DMS53 treated with DMSO at 0.1 percent for 48 hours (cell line): ENCODE measurements around the gene SPATA6L.

Experiments
- DNase-seq: peaks from one replicate; lab custom pipeline; 2025; ENCODE audit not compliant: unreplicated experiment; lab: John Stamatoyannopoulos, UW

SPATA6L gene, protein sequence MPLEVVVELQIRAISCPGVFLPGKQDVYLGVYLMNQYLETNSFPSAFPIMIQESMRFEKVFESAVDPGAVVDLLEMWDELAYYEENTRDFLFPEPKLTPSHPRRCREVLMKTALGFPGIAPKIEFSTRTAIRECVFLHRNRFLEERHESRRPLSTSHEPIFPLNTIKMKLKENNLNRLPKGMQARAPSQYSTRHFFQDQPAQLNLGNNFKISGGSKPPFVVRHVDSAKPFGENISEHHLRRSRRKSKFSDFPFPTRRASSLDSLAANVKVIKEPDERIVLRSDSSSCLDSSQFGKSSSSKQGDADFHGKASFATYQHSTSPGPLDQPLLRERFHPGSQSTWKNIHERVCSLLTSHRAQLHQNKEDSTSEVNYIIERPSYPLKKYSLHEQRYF

DNA sequence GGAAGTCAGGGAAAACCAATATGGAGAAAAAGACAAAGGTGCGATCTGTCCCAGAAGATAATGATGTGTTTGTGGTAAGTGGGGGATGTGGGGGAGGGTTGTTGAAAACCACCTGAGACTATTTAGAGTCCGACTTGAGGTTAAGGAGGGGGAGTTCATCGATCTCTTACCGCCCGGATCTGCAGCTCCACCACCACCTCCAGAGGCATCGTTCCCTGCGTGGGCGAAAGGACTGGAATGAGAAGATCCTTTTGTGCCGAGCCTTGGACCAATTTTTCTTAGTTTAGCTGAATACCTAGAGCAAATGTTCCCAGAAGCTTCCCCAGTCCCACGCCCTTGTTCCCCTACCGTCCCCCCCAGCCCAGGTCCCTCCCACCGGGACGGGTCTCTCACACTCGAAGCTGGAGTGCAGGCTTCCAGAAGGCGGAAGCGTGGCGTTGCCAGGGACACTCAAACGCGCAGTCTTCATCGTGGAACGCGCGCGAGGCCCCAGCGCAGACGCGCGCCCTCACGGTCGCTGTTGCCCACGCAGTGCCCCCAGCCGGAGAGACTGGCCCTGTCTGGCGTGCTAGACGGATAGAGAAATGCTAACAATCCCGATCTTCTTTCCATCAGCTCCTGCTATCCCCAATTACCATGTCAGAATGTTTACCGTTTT, at the start of gene SPATA6L:
SPATA6L (minus strand) TSS at position 439 of the 658 bp plus-strand sequence; CDS start at position 209, 230 bp downstream.
- DNase-seq: no peak

DNA sequence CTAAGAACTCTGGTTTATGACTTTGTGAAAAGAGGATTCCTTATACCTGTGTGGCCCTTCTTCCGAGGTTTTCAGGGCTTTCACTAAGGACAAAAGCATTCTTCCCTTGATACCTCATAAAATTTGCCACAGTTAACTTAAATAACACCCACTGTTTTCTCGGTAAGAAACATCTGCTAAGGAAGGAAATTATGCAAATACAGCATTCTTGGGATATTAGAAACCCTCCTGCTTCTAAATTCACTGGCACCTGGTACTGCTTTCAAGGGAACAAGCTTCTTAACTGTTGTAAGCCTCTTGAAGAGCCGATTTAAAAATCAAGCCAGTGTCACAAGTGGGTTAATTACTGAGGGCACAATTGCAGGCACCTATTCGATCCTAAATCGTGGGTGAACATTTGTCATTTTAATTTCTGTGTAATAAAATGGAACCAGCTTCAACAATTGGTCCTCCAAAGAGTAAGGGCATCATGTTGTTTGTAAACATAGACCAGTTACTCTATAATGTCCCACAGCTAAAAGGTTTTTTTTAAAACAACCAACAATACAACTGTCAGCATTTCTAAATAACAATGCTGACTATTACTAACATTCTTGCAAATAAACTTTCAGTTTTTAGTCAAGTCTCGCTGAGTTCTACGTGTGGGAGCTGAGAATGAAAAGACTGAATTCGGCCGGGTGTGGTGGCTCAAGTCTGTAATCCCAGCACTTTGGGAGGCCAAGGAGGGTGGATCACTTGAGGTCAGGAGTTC, 48.2 kb upstream of the SPATA6L start:
- DNase-seq: no peak

GRCh38 chr9:4713849-4714248, 47.6 kb upstream of the SPATA6L start:
- DNase-seq: no peak

- no peak for DNase-seq
Measured at GRCh38 chr9:4709380-4709779, 43.1 kb upstream of the SPATA6L start.

GRCh38 chr9:4706971-4707622, 40.8 kb upstream of the SPATA6L start:
- no peak for DNase-seq

DNA sequence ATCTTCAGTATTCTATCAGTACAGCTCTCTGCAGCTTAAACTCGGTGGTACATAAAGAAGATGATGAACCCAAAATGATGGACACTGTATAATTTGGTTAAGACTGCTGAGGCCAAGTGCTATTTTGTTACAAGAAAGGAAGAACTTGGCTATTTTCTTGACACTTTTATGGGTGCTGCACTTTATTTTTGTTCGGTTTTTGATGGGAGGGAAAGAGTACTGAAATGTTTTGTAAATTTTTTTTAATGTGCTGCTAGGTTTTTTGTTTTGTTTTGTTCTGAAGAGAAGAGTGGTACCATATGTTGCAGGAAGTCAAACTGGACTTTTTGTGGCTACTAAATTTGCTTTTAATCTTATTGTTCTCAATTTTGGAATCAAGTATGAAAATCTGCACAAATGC, 39.7 kb upstream of the SPATA6L start:
- no peak for DNase-seq

GRCh38 chr9:4704129-4704528, 37.8 kb upstream of the SPATA6L start:
- DNase-seq: no peak

GRCh38 chr9:4701526-4701925, 35.2 kb upstream of the SPATA6L start:
- no peak for DNase-seq

DNA sequence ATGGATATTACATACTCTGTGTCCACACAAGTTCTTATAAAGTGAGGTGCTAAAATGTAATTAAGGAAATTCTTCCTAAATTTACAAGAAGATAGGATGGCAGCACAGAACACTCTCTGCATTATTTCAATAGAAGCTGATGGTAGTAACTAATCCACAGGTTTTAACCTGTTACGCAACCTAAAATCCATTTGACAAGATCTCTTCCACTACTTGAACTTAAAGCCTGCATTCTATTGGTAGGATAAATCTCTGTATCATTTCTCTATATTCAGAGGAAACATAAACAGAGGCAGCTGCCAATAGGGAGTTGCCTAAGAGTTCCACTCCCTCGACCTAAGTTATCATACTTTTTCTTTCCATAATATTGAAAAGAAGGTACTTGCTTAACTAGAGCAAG, 34.7 kb upstream of the SPATA6L start:
- DNase-seq: no peak

GRCh38 chr9:4700091-4700490, 33.8 kb upstream of the SPATA6L start:
- DNase-seq: no peak

DNA sequence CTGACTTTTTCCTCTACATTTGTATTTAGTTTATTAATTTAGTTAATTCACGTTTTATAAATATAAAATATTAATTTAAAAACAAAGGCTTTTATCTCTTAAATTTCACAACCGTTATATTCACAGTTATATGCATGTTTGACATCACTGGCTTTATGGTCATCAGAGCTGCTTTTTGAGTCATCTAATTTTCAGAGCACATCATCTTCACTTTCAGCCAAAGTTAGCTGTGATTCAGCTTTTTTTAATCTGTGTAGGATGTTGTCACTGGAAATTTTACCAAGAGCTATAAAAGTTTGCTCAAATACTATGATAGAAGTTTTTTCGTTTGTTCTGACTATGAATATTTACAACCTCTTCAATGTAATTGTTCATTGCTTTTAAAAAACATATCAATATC, 25.5 kb upstream of the SPATA6L start:
- no peak for DNase-seq

GRCh38 chr9:4690144-4690543, 23.9 kb upstream of the SPATA6L start:
- DNase-seq: no peak

GRCh38 chr9:4689687-4690104, 23.4 kb upstream of the SPATA6L start:
- DNase-seq: no peak

DNA sequence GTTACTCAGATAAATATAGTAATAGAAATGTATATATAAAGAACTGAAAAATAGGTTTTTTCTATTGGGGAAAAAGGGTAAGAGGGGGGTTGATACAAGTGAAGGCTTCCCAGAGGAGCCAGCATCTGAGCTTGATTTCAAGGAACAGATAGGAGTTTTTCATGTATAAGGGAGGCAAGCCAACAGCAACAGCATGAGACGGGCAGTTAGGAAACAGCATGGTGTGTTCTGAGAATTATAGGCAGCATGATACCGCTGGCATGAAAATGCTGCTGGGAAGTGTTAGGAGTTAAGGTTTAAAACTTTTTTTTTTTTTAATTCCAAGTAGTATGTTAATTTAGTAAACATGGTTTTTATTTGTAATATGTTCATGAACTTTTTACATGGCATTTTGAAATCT, 22.7 kb upstream of the SPATA6L start:
- no peak for DNase-seq

- no peak for DNase-seq
Measured at GRCh38 chr9:4686584-4686983, 20.3 kb upstream of the SPATA6L start.

DNA sequence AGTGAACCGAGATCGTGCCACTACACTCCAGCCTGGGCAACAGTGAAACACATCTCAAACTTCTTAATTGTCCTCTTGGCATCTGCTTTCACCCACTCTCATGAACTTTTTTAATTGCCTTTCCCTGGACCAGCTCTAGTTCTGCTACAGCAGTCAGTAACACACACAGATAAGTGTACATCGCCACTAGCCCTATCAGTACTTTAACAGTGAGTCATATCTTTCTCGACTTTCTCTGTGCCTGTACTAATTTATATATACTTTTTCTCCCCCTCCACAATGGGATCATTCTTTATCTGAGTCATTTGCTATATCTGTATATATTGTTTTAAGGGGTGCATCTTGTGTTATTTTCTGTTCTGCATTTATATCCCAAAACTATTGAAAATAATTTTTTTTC, 19.8 kb upstream of the SPATA6L start:
- no peak for DNase-seq

- DNase-seq: no peak
Measured at GRCh38 chr9:4684820-4685219, 18.5 kb upstream of the SPATA6L start.

- DNase-seq: no peak
Measured at GRCh38 chr9:4680750-4681149, 14.5 kb upstream of the SPATA6L start.

DNA sequence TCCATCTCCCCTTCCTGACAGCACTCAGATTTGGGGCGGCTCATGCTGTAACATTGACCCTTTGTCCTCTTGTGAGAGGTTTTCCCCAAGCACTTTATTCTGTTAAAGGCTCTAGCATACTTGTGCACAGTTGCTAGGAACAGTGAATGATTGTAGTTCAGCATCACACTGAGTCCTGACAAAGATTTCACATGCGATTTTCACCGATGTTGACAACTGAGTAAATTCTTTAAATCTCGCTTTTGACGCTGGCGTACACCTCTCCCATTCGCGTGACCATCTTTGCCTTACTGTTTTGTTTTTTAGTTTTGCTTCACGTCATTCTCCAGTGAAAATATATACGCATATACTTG, 13.9 kb upstream of the SPATA6L start:
- DNase-seq: no peak

GRCh38 chr9:4679268-4680172, 13.2 kb upstream of the SPATA6L start, which contains the start of gene CDC37L1:
CDC37L1 (plus strand) TSS chr9:4679569; CDS start chr9:4679768, 199 bp downstream.
- DNase-seq: peak; percentile 50
